ENCODE results near the gene CDH18.

- TF ChIP-seq EZH2phosphoT487 (IDR thresholded peaks at IDR 0.05; ENCODE audit: insufficient read depth, low read depth) (no peak), EZH2 (IDR thresholded peaks at IDR 0.05; ENCODE audit: insufficient read depth, poor library complexity, severe bottlenecking) (no peak)
Measured at GRCh38 chr5:19555876-19556275, 432.1 kb downstream of the CDH18 start.

Measured in GM23248 (cell line).